Measurements from ENCODE around the gene ARMH2. TPM values are rescaled to one million over a fixed set of nuclear protein-coding genes. Genes with fewer than 3 reads are reported as not detected.
"Not testable (repeated sequence)": the region's sequence is repeated elsewhere in the genome, so short reads cannot be mapped to it uniquely, and the experiment has no call there.

Gene ARMH2
- total and polyA plus RNA-seq, 2 experiments from 2014 or later, result not detected

DNA sequence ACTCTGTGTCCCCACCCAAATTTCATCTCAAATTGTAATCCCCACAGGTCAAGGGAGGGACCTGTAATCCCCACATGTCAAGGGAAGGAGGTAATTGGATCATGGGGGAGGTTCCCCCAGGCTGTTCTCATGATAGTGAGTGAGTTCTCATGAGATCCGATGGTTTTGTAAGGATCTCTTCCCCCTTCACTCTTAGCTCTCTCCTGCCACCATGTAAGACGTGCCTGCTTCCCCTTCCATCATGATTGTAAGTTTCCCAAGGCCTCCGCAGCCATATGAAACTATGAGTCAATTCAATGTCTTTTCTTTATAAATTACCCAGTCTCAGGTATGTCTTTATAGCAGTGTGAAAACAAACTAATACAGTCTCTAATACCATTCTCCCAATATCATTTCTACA lies 47.8 kb downstream of the ARMH2 start:
- not testable (repeated sequence) for H3K36me3 Mint-ChIP-seq (ENCODE audit: low read depth); H3K27me3 ChIP-seq (ENCODE audit: insufficient read depth); H3K27ac Mint-ChIP-seq; H3K79me2 ChIP-seq (replicated peaks; ENCODE audit: insufficient read depth); H3K4me1 Mint-ChIP-seq; H3K4me3 Mint-ChIP-seq; H3K9me2 ChIP-seq (ENCODE audit: insufficient read depth); H4K20me1 ChIP-seq (replicated peaks; ENCODE audit: insufficient read depth); H3K9me3 Mint-ChIP-seq; H3K36me3 ChIP-seq (ENCODE audit: insufficient read depth); DNase-seq (ENCODE audit: low spot score); H3K4me3 ChIP-seq; H3K27me3 Mint-ChIP-seq (ENCODE audit: insufficient read depth, low read depth, poor library complexity); H3K27ac ChIP-seq (ENCODE audit: low read depth); H3K4me2 ChIP-seq; H3F3A ChIP-seq (replicated peaks; ENCODE audit: low read depth); H3K4me1 ChIP-seq (ENCODE audit: insufficient read depth); ATAC-seq
- H2AFZ ChIP-seq, result 0 out of 2 replicates have a peak overlapping the region, but pooled peaks have one; percentile 28

DNA sequence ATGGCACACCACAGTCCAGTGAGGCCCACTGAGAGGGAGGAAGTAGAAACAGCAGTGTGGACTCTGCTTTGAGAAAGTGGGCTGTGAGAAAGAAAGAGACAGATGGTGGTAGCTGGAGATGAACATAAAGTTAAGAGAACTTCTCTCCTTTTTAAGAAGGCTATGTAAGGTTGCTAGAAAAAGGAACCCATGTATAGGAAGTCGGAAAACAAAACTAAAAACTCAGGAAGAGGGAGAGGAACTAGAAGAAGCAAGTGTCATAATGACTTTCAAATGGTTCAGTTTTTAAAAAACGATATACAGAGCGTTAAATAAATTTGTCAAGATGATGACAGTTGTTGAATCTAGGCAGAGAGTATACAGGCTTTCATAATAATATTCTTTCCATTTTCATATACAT lies 49.4 kb downstream of the ARMH2 start:
- H3K4me2 ChIP-seq, result no peak overlapping the region
- H3K4me3 ChIP-seq, result no peak overlapping the region
- 0 out of 2 replicates have a peak, but pooled peaks cover 2% of the 10 kb centered on the region for H3F3A ChIP-seq (replicated peaks; ENCODE audit: low read depth)
- H3K27ac ChIP-seq (ENCODE audit: low read depth), result no peak overlapping the region
- no peaks in the 10 kb centered on the region for H3K27me3 ChIP-seq (ENCODE audit: insufficient read depth)
- no peaks in the 10 kb centered on the region for H3K79me2 ChIP-seq (replicated peaks; ENCODE audit: insufficient read depth)
- ATAC-seq, result no peak
- H2AFZ ChIP-seq, result peak overlapping the region; percentile 52; the same call in 1 of the 2 replicates
- H3K9me2 ChIP-seq (ENCODE audit: insufficient read depth), result no peaks in the 10 kb centered on the region
- DNase-seq (ENCODE audit: low spot score), result no peak
- no peaks in the 10 kb centered on the region for H3K36me3 Mint-ChIP-seq (ENCODE audit: low read depth)
- peaks cover 2% of the 10 kb centered on the region; the same call in 1 of the 3 replicates for H3K9me3 Mint-ChIP-seq
- H3K27ac Mint-ChIP-seq, result no peak overlapping the region
- H3K4me1 ChIP-seq (ENCODE audit: insufficient read depth), result no peaks in the 10 kb centered on the region
- no peak overlapping the region for H3K4me3 Mint-ChIP-seq
- peaks cover 1% of the 10 kb centered on the region for H3K27me3 Mint-ChIP-seq (ENCODE audit: insufficient read depth, low read depth, poor library complexity)
- H3K4me1 Mint-ChIP-seq, result no peaks in the 10 kb centered on the region
- H4K20me1 ChIP-seq (replicated peaks; ENCODE audit: insufficient read depth), result no peaks in the 10 kb centered on the region
- H3K36me3 ChIP-seq (ENCODE audit: insufficient read depth), result no peaks in the 10 kb centered on the region
- TF ChIP-seq, protein P1, sequence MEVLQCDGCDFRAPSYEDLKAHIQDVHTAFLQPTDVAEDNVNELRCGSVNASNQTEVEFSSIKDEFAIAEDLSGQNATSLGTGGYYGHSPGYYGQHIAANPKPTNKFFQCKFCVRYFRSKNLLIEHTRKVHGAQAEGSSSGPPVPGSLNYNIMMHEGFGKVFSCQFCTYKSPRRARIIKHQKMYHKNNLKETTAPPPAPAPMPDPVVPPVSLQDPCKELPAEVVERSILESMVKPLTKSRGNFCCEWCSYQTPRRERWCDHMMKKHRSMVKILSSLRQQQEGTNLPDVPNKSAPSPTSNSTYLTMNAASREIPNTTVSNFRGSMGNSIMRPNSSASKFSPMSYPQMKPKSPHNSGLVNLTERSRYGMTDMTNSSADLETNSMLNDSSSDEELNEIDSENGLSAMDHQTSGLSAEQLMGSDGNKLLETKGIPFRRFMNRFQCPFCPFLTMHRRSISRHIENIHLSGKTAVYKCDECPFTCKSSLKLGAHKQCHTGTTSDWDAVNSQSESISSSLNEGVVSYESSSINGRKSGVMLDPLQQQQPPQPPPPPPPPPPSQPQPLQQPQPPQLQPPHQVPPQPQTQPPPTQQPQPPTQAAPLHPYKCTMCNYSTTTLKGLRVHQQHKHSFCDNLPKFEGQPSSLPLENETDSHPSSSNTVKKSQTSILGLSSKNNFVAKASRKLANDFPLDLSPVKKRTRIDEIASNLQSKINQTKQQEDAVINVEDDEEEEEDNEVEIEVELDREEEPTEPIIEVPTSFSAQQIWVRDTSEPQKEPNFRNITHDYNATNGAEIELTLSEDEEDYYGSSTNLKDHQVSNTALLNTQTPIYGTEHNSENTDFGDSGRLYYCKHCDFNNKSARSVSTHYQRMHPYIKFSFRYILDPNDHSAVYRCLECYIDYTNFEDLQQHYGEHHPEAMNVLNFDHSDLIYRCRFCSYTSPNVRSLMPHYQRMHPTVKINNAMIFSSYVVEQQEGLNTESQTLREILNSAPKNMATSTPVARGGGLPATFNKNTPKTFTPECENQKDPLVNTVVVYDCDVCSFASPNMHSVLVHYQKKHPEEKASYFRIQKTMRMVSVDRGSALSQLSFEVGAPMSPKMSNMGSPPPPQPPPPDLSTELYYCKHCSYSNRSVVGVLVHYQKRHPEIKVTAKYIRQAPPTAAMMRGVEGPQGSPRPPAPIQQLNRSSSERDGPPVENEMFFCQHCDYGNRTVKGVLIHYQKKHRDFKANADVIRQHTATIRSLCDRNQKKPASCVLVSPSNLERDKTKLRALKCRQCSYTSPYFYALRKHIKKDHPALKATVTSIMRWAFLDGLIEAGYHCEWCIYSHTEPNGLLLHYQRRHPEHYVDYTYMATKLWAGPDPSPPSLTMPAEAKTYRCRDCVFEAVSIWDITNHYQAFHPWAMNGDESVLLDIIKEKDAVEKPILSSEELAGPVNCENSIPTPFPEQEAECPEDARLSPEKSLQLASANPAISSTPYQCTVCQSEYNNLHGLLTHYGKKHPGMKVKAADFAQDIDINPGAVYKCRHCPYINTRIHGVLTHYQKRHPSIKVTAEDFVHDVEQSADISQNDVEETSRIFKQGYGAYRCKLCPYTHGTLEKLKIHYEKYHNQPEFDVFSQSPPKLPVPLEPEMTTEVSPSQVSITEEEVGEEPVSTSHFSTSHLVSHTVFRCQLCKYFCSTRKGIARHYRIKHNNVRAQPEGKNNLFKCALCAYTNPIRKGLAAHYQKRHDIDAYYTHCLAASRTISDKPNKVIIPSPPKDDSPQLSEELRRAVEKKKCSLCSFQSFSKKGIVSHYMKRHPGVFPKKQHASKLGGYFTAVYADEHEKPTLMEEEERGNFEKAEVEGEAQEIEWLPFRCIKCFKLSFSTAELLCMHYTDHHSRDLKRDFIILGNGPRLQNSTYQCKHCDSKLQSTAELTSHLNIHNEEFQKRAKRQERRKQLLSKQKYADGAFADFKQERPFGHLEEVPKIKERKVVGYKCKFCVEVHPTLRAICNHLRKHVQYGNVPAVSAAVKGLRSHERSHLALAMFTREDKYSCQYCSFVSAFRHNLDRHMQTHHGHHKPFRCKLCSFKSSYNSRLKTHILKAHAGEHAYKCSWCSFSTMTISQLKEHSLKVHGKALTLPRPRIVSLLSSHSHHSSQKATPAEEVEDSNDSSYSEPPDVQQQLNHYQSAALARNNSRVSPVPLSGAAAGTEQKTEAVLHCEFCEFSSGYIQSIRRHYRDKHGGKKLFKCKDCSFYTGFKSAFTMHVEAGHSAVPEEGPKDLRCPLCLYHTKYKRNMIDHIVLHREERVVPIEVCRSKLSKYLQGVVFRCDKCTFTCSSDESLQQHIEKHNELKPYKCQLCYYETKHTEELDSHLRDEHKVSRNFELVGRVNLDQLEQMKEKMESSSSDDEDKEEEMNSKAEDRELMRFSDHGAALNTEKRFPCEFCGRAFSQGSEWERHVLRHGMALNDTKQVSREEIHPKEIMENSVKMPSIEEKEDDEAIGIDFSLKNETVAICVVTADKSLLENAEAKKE (CRISPR knock-in tag; IDR thresholded peaks at IDR 0.05), result no peak
- TF ChIP-seq, protein P2, sequence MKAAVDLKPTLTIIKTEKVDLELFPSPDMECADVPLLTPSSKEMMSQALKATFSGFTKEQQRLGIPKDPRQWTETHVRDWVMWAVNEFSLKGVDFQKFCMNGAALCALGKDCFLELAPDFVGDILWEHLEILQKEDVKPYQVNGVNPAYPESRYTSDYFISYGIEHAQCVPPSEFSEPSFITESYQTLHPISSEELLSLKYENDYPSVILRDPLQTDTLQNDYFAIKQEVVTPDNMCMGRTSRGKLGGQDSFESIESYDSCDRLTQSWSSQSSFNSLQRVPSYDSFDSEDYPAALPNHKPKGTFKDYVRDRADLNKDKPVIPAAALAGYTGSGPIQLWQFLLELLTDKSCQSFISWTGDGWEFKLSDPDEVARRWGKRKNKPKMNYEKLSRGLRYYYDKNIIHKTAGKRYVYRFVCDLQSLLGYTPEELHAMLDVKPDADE (IDR thresholded peaks at IDR 0.05), result no peak
- no peak for TF ChIP-seq STAT1 (IDR thresholded peaks at IDR 0.05; ENCODE audit: unreplicated experiment)
- TF ChIP-seq JUNB (IDR thresholded peaks at IDR 0.05; ENCODE audit: unreplicated experiment), result no peak
- TF ChIP-seq, protein P3, sequence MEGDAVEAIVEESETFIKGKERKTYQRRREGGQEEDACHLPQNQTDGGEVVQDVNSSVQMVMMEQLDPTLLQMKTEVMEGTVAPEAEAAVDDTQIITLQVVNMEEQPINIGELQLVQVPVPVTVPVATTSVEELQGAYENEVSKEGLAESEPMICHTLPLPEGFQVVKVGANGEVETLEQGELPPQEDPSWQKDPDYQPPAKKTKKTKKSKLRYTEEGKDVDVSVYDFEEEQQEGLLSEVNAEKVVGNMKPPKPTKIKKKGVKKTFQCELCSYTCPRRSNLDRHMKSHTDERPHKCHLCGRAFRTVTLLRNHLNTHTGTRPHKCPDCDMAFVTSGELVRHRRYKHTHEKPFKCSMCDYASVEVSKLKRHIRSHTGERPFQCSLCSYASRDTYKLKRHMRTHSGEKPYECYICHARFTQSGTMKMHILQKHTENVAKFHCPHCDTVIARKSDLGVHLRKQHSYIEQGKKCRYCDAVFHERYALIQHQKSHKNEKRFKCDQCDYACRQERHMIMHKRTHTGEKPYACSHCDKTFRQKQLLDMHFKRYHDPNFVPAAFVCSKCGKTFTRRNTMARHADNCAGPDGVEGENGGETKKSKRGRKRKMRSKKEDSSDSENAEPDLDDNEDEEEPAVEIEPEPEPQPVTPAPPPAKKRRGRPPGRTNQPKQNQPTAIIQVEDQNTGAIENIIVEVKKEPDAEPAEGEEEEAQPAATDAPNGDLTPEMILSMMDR (conservative IDR thresholded peaks at IDR 0.05; ENCODE audit: low read depth in 2 of 2), result no peak
- TF ChIP-seq, protein P4, sequence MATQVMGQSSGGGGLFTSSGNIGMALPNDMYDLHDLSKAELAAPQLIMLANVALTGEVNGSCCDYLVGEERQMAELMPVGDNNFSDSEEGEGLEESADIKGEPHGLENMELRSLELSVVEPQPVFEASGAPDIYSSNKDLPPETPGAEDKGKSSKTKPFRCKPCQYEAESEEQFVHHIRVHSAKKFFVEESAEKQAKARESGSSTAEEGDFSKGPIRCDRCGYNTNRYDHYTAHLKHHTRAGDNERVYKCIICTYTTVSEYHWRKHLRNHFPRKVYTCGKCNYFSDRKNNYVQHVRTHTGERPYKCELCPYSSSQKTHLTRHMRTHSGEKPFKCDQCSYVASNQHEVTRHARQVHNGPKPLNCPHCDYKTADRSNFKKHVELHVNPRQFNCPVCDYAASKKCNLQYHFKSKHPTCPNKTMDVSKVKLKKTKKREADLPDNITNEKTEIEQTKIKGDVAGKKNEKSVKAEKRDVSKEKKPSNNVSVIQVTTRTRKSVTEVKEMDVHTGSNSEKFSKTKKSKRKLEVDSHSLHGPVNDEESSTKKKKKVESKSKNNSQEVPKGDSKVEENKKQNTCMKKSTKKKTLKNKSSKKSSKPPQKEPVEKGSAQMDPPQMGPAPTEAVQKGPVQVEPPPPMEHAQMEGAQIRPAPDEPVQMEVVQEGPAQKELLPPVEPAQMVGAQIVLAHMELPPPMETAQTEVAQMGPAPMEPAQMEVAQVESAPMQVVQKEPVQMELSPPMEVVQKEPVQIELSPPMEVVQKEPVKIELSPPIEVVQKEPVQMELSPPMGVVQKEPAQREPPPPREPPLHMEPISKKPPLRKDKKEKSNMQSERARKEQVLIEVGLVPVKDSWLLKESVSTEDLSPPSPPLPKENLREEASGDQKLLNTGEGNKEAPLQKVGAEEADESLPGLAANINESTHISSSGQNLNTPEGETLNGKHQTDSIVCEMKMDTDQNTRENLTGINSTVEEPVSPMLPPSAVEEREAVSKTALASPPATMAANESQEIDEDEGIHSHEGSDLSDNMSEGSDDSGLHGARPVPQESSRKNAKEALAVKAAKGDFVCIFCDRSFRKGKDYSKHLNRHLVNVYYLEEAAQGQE (IDR thresholded peaks at IDR 0.05; ENCODE audit: unreplicated experiment), result no peak
- TF ChIP-seq EZH2phosphoT487 (IDR thresholded peaks at IDR 0.05; ENCODE audit: unreplicated experiment), result no peak
- TF ChIP-seq ZNF331 (CRISPR knock-in tag; IDR thresholded peaks at IDR 0.05; ENCODE audit: low read depth), result no peak
- no peak for TF ChIP-seq CREB1 (CRISPR knock-in tag; IDR thresholded peaks at IDR 0.05; ENCODE audit: low read depth)
- TF ChIP-seq NANOG (IDR thresholded peaks at IDR 0.05; ENCODE audit: borderline replicate concordance), result no peak

Data from GM23338 (cell line).